SK-N-SH (cell line): ENCODE data around the gene CBLB. TPM values are rescaled to one million over a fixed set of nuclear protein-coding genes. Genes with fewer than 3 reads are reported as not detected.

Experiments
- CTCF ChIA-PET: fragments of 300-600, 350-600 bp; formaldehyde crosslinking; extraction: SDS; loops from one replicate; lab custom pipeline; 2021; lab: Yijun Ruan, JAX
- POLR2A ChIA-PET: fragments of 350-600 bp; sonication (Branson Sonifier 250); formaldehyde crosslinking; extraction: SDS; loops from one replicate; lab custom pipeline; 2020; ENCODE audit warnings: antibody characterized with exemption, inconsistent platforms; lab: Yijun Ruan, JAX
- DNase-seq: peaks from one replicate; pipeline ENCODE4 v3.0.0; 2012
- H2AFZ ChIP-seq: fragments of 200-600 bp; sonication (generic); 2 replicates; pipeline ENCODE4 v1.8.1; 2016; ENCODE audit warnings: antibody characterized with exemption, mild to moderate bottlenecking, low read depth
- H3F3A ChIP-seq: fragments of 200-600 bp; sonication (generic); replicated peaks from 2 replicates; pipeline ENCODE3; 2016; ENCODE audit warnings: antibody characterized with exemption, mild to moderate bottlenecking; ENCODE audit not compliant: insufficient read depth
- H3K27ac ChIP-seq, 2 experiments: fragments of 200-500 bp in 1 of 2; fragments of 200-600 bp in 1 of 2; sonication (Bioruptor generic) in 1 of 2; sonication (generic), shearing (Covaris generic) in 1 of 2; 2 replicates each; pipeline versions ENCODE4 v1.5.1 to v1.6.1; 2014 to 2016; ENCODE audit warnings: low read depth in 2 of 2, inconsistent platforms in 1 of 2, low read length in 1 of 2, mild to moderate bottlenecking in 1 of 2, mixed read lengths in 1 of 2
- H3K27me3 ChIP-seq: fragments of 200-600 bp; sonication (generic), shearing (Covaris generic); 2 replicates; pipeline ENCODE4 v1.6.1; 2016; ENCODE audit warnings: mixed run types; ENCODE audit not compliant: insufficient read depth
- H3K36me3 ChIP-seq, 2 experiments: fragments of 200-500 bp in 1 of 2; fragments of 200-600 bp in 1 of 2; sonication (Bioruptor generic) in 1 of 2; sonication (generic) in 1 of 2; replicated peaks in 1 of 2; 2 replicates each; pipeline versions ENCODE3 to v1.5.1; 2014 to 2016; ENCODE audit warnings: low read length in 1 of 2, mild to moderate bottlenecking in 1 of 2; ENCODE audit not compliant: insufficient read depth in 2 of 2, control insufficient read depth in 1 of 2
- H3K4me1 ChIP-seq, 2 experiments: fragments of 200-500 bp in 1 of 2; fragments of 200-600 bp in 1 of 2; sonication (Bioruptor generic) in 1 of 2; sonication (generic), shearing (Covaris generic) in 1 of 2; 2 replicates each; pipeline versions ENCODE4 v1.5.1 to v1.6.1; 2014 to 2016; ENCODE audit warnings: low read depth in 1 of 2, low read length in 1 of 2, mixed run types in 1 of 2; ENCODE audit not compliant: insufficient read depth in 2 of 2, control insufficient read depth in 1 of 2
- H3K4me2 ChIP-seq: fragments of 200-600 bp; sonication (generic), shearing (Covaris generic); 2 replicates; pipeline ENCODE4 v1.6.1; 2017; ENCODE audit warnings: mixed run types
- H3K4me3 ChIP-seq, 2 experiments: fragments of 200-500 bp in 1 of 2; fragments of 200-600 bp in 1 of 2; sonication (Bioruptor generic) in 1 of 2; sonication (generic), shearing (Covaris generic) in 1 of 2; 2 replicates each; pipeline versions ENCODE4 v1.5.1 to v1.8.1; 2014 to 2016; ENCODE audit warnings: low read depth in 2 of 2, inconsistent platforms in 1 of 2, low read length in 1 of 2, mild to moderate bottlenecking in 1 of 2, mixed read lengths in 1 of 2, moderate library complexity in 1 of 2
- H3K79me2 ChIP-seq: fragments of 200-600 bp; sonication (generic); 2 replicates; pipeline ENCODE4 v1.8.1; 2017; ENCODE audit warnings: mild to moderate bottlenecking; ENCODE audit not compliant: insufficient read depth
- H3K9ac ChIP-seq: fragments of 200-600 bp; sonication (generic); 2 replicates; pipeline ENCODE4 v1.6.1; 2017; ENCODE audit warnings: mixed run types
- H3K9me2 ChIP-seq: fragments of 200-600 bp; sonication (generic); 2 replicates; pipeline ENCODE4 v1.6.1; 2017; ENCODE audit warnings: mixed run types
- H3K9me3 ChIP-seq: fragments of 200-600 bp; sonication (generic); 2 replicates; pipeline ENCODE4 v1.6.1; 2017; ENCODE audit warnings: mixed run types, mild to moderate bottlenecking, moderate library complexity
- H4K20me1 ChIP-seq: fragments of 200-600 bp; sonication (generic); 2 replicates; pipeline ENCODE4 v1.6.1; 2017; ENCODE audit warnings: mild to moderate bottlenecking, mixed run types; ENCODE audit not compliant: insufficient read depth
- CHD2 ChIP-seq: fragments of 150-350 bp; IDR thresholded peaks from 2 replicates; pipeline ENCODE4 v1.6.1; 2018; ENCODE audit warnings: low read length; ENCODE audit not compliant: partially characterized antibody
- EP300 ChIP-seq, 2 experiments: IDR thresholded peaks; 2 replicates each; pipeline versions ENCODE4 v1.4.0 to v1.6.1; 2012; ENCODE audit warnings: borderline replicate concordance in 1 of 2, low read depth in 1 of 2, low read length in 1 of 2
- EZH2phosphoT487 ChIP-seq: fragments of 200-600 bp; sonication (generic); IDR thresholded peaks from 2 replicates; pipeline ENCODE4 v1.6.1; 2017; ENCODE audit warnings: low read depth, mixed run types, mild to moderate bottlenecking, antibody characterized with exemption, moderate library complexity, borderline replicate concordance
- FOSL2 ChIP-seq: IDR thresholded peaks from 2 replicates; pipeline ENCODE4 v1.4.0; 2012; ENCODE audit warnings: low read depth, mild to moderate bottlenecking, moderate library complexity, borderline replicate concordance
- FOXJ3 ChIP-seq: sonication (generic); formaldehyde crosslinking; IDR thresholded peaks from 2 replicates; pipeline ENCODE4 v1.5.1; 2020; ENCODE audit warnings: mild to moderate bottlenecking, missing genetic modification reagents
- FOXM1 ChIP-seq: IDR thresholded peaks from 2 replicates; pipeline ENCODE4 v1.4.0; 2012; ENCODE audit warnings: low read depth, mild to moderate bottlenecking
- GATA2 ChIP-seq: sonication (generic); formaldehyde crosslinking; IDR thresholded peaks from 2 replicates; pipeline ENCODE4 v1.5.0; 2020; ENCODE audit warnings: mild to moderate bottlenecking, missing genetic modification reagents
- NFIC ChIP-seq: IDR thresholded peaks from 2 replicates; pipeline ENCODE4 v1.4.0; 2012; ENCODE audit warnings: borderline replicate concordance
- POLR2AphosphoS5 ChIP-seq: IDR thresholded peaks from 2 replicates; pipeline ENCODE4 v1.6.1; 2012; ENCODE audit warnings: low read depth, low read length
- RXRA ChIP-seq: IDR thresholded peaks from 2 replicates; pipeline ENCODE4 v1.4.0; 2012; ENCODE audit warnings: low read depth, mild to moderate bottlenecking, borderline replicate concordance
- SIN3A ChIP-seq: IDR thresholded peaks from 2 replicates; pipeline ENCODE4 v1.6.1; 2012; ENCODE audit warnings: low read depth, mild to moderate bottlenecking, low read length, moderate library complexity, borderline replicate concordance
- TAF1 ChIP-seq: IDR thresholded peaks from 2 replicates; pipeline ENCODE4 v1.6.1; 2012; ENCODE audit warnings: low read depth, mild to moderate bottlenecking, low read length, moderate library complexity, borderline replicate concordance
- TEAD4 ChIP-seq: IDR thresholded peaks from 2 replicates; pipeline ENCODE4 v1.4.0; 2012; ENCODE audit warnings: mild to moderate bottlenecking, borderline replicate concordance; ENCODE audit not compliant: insufficient read depth
- WGBS: methylation state at CpG from one replicate; pipeline ENCODE4 v1.1.6; 2017; ENCODE audit warnings: low lambda C conversion rate; 5-methylcytosine and 5-hydroxymethylcytosine counted together
- polyA plus RNA-seq, 3 experiments: library from polyadenylated mRNA; depleted of rRNA; stranded (reverse); fragments of >200 nt; gene quantifications; 2 replicates each; pipeline ENCODE4 v1.2.3, GENCODE V29; 2012
- TF ChIP-seq, protein P1 (sequence below): IDR thresholded peaks from 2 replicates; pipeline ENCODE4 v1.4.0; 2012; ENCODE audit warnings: low read depth, borderline replicate concordance
- TF ChIP-seq, protein P2 (sequence below): IDR thresholded peaks from 2 replicates; pipeline ENCODE4; 2012
- TF ChIP-seq, protein P3 (sequence below): IDR thresholded peaks from 2 replicates; pipeline ENCODE4 v1.4.0; 2012; ENCODE audit warnings: low read depth, borderline replicate concordance
- TF ChIP-seq, protein P4 (sequence below): fragments of 150-350 bp; IDR thresholded peaks from 2 replicates; pipeline ENCODE4 v1.6.1; 2016; ENCODE audit warnings: mild to moderate bottlenecking, low read depth, low read length
- TF ChIP-seq, protein P5 (sequence below): fragments of 200-600 bp; sonication (generic); IDR thresholded peaks from 2 replicates; pipeline ENCODE4 v1.6.1; 2017; ENCODE audit warnings: antibody characterized with exemption, mild to moderate bottlenecking, moderate library complexity

CBLB gene
- polyA plus RNA-seq, 1 of the 3 experiments (the other 2 are of a cell fraction), result 4.4 TPM

DNA sequence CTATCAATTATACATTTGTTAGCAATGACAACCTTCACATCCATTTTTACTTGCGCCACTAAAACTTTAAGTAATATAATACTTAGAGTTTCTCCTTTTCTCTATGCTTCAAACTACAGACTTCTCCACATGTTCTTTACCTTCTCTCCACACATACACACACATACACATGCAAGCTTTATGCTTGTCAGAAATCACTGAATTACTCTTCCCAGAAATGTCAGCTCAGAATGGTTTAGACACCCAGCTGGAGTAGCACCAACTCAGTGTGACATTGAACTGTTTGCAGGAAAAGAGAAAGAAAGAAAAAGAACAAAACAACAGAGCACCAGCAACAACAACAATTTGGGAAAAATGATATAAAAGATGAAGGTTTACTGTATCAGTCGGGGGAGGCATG lies 20.9 kb downstream of the CBLB start:
- TF ChIP-seq FOXJ3 (CRISPR knock-in tag), result no peak
- TF ChIP-seq SIN3A, result no peak
- TF ChIP-seq, protein P1, sequence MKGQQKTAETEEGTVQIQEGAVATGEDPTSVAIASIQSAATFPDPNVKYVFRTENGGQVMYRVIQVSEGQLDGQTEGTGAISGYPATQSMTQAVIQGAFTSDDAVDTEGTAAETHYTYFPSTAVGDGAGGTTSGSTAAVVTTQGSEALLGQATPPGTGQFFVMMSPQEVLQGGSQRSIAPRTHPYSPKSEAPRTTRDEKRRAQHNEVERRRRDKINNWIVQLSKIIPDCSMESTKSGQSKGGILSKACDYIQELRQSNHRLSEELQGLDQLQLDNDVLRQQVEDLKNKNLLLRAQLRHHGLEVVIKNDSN, result no peak
- TF ChIP-seq TAF1, result no peak
- TF ChIP-seq POLR2AphosphoS5, result no peak
- no peak for TF ChIP-seq FOXM1
- no peak for TF ChIP-seq TEAD4
- TF ChIP-seq CHD2, result no peak
- no peaks in the 10 kb centered on the region for H3K9me3 ChIP-seq
- H3K27me3 ChIP-seq, result no peaks in the 10 kb centered on the region
- WGBS, result 95% methylated on average over 2 of the region's 2 CpGs
- no peak overlapping the region for H2AFZ ChIP-seq
- peaks cover 0 to 14% of the 10 kb centered on the region in 2 experiments; a peak in 3 of 4 replicates for H3K4me1 ChIP-seq
- no peak overlapping the region for H3K4me2 ChIP-seq
- H3F3A ChIP-seq, result no peaks in the 10 kb centered on the region
- no peaks in the 10 kb centered on the region for H3K9me2 ChIP-seq
- H3K4me3 ChIP-seq, result no peak overlapping the region
- H3K27ac ChIP-seq, result no peak overlapping the region
- CTCF ChIA-PET, result interaction anchor here (1.0 to 1.2 kb wide), 2 partner anchors 11 to 16 kb away, joined by 3 to 4 read pairs; no protein-coding TSS in a partner anchor
- no peak for DNase-seq
- peaks cover 9% of the 10 kb centered on the region for H3K79me2 ChIP-seq
- POLR2A ChIA-PET, result no interaction called here
- no peak overlapping the region for H3K9ac ChIP-seq
- peaks cover 14 to 70% of the 10 kb centered on the region in 2 experiments for H3K36me3 ChIP-seq
- H4K20me1 ChIP-seq, result no peaks in the 10 kb centered on the region

DNA sequence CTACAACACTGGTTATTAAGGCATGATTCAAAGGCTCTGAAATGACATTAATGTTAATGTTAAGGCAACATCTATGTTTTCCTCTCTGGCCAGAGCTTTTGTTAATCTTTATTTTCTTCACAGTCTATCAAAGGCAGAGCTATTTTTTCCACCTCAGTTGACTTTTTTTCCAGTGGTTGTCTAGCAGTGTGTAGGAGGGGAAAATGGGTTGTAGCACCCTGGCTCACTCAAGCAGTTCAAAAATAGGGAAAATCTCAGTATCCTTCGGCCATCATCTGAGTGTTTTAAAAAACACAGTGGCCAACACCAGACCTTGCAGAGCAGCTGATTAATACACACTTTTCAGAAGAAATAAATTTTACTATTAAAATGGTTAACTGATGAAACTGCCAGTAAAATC lies 21.4 kb downstream of the CBLB start:
- peaks cover 7% of the 10 kb centered on the region for H3K79me2 ChIP-seq
- no peak overlapping the region for H3K27ac ChIP-seq
- TF ChIP-seq, protein P1, result no peak
- TF ChIP-seq TAF1 (no peak), EP300 (IDR thresholded peaks at IDR 0.05; ENCODE audit: borderline replicate concordance in 1 of 2, low read depth in 1 of 2, low read length in 1 of 2) (no peak), FOSL2 (no peak), EZH2phosphoT487 (no peak), RXRA (no peak), GATA2 (CRISPR knock-in tag) (no peak), FOXM1 (no peak), POLR2AphosphoS5 (no peak), NFIC (no peak)
- TF ChIP-seq, protein P2, sequence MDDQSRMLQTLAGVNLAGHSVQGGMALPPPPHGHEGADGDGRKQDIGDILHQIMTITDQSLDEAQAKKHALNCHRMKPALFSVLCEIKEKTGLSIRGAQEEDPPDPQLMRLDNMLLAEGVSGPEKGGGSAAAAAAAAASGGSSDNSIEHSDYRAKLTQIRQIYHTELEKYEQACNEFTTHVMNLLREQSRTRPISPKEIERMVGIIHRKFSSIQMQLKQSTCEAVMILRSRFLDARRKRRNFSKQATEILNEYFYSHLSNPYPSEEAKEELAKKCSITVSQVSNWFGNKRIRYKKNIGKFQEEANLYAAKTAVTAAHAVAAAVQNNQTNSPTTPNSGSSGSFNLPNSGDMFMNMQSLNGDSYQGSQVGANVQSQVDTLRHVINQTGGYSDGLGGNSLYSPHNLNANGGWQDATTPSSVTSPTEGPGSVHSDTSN, result no peak
- TF ChIP-seq, protein P3, sequence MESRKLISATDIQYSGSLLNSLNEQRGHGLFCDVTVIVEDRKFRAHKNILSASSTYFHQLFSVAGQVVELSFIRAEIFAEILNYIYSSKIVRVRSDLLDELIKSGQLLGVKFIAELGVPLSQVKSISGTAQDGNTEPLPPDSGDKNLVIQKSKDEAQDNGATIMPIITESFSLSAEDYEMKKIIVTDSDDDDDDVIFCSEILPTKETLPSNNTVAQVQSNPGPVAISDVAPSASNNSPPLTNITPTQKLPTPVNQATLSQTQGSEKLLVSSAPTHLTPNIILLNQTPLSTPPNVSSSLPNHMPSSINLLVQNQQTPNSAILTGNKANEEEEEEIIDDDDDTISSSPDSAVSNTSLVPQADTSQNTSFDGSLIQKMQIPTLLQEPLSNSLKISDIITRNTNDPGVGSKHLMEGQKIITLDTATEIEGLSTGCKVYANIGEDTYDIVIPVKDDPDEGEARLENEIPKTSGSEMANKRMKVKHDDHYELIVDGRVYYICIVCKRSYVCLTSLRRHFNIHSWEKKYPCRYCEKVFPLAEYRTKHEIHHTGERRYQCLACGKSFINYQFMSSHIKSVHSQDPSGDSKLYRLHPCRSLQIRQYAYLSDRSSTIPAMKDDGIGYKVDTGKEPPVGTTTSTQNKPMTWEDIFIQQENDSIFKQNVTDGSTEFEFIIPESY, result no peak
- TF ChIP-seq, protein P4, sequence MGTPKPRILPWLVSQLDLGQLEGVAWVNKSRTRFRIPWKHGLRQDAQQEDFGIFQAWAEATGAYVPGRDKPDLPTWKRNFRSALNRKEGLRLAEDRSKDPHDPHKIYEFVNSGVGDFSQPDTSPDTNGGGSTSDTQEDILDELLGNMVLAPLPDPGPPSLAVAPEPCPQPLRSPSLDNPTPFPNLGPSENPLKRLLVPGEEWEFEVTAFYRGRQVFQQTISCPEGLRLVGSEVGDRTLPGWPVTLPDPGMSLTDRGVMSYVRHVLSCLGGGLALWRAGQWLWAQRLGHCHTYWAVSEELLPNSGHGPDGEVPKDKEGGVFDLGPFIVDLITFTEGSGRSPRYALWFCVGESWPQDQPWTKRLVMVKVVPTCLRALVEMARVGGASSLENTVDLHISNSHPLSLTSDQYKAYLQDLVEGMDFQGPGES, result no peak
- TF ChIP-seq, protein P5, sequence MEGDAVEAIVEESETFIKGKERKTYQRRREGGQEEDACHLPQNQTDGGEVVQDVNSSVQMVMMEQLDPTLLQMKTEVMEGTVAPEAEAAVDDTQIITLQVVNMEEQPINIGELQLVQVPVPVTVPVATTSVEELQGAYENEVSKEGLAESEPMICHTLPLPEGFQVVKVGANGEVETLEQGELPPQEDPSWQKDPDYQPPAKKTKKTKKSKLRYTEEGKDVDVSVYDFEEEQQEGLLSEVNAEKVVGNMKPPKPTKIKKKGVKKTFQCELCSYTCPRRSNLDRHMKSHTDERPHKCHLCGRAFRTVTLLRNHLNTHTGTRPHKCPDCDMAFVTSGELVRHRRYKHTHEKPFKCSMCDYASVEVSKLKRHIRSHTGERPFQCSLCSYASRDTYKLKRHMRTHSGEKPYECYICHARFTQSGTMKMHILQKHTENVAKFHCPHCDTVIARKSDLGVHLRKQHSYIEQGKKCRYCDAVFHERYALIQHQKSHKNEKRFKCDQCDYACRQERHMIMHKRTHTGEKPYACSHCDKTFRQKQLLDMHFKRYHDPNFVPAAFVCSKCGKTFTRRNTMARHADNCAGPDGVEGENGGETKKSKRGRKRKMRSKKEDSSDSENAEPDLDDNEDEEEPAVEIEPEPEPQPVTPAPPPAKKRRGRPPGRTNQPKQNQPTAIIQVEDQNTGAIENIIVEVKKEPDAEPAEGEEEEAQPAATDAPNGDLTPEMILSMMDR, result no peak

More for the DNA sequence above, 21.4 kb downstream of the CBLB start:
- no peak overlapping the region for H3K4me2 ChIP-seq
- H3K9ac ChIP-seq, result no peak overlapping the region
- no peak overlapping the region for H2AFZ ChIP-seq
- H3K36me3 ChIP-seq, result peaks cover 14 to 68% of the 10 kb centered on the region in 2 experiments
- H3K4me1 ChIP-seq, result peaks cover 0 to 14% of the 10 kb centered on the region in 2 experiments; a peak in 3 of 4 replicates
- no peaks in the 10 kb centered on the region for H3K27me3 ChIP-seq
- WGBS, result 100% methylated on average over 1 of the region's 1 CpG
- no peak for DNase-seq
- POLR2A ChIA-PET, result no interaction called here
- no peaks in the 10 kb centered on the region for H4K20me1 ChIP-seq
- H3K9me2 ChIP-seq, result no peaks in the 10 kb centered on the region
- CTCF ChIA-PET, result interaction anchor here (1.0 kb wide), 1 partner anchor 11 kb away, joined by 3 read pairs; no protein-coding TSS in a partner anchor
- H3F3A ChIP-seq, result no peaks in the 10 kb centered on the region
- H3K4me3 ChIP-seq, result no peak overlapping the region
- no peaks in the 10 kb centered on the region for H3K9me3 ChIP-seq
